IPS-20b (cell line): ENCODE measurements around the gene ALDH3A2.
A peak's percentile ranks its signal among the peaks of the same experiment; 100 is the strongest.
"Not testable (repeated sequence)": the region's sequence is repeated elsewhere in the genome, so short reads cannot be mapped to it uniquely, and the experiment has no call there.

Experiments
- H3K27ac ChIP-seq: one replicate; pipeline ENCODE4 v1.5.1; 2013; ENCODE audit warnings: low read length
- H3K27me3 ChIP-seq: 2 replicates; pipeline ENCODE4 v1.6.1; 2013; ENCODE audit warnings: mild to moderate bottlenecking, low read length, inconsistent platforms; ENCODE audit not compliant: insufficient read depth
- H3K36me3 ChIP-seq: 2 replicates; pipeline ENCODE4 v1.6.1; 2013; ENCODE audit warnings: low read depth, mild to moderate bottlenecking, inconsistent platforms, low read length, moderate library complexity; ENCODE audit not compliant: insufficient read depth
- H3K4me1 ChIP-seq: 2 replicates; pipeline ENCODE4 v1.6.1; 2013; ENCODE audit warnings: mild to moderate bottlenecking, control low read depth, inconsistent platforms, low read length, moderate library complexity; ENCODE audit not compliant: insufficient read depth
- H3K4me3 ChIP-seq: 2 replicates; pipeline ENCODE4 v1.5.1; 2013; ENCODE audit warnings: mild to moderate bottlenecking, low read length, inconsistent platforms
- H3K9ac ChIP-seq: 2 replicates; pipeline ENCODE4 v1.6.1; 2013; ENCODE audit warnings: low read depth, mild to moderate bottlenecking, inconsistent platforms, low read length, moderate library complexity
- H3K9me3 ChIP-seq: 2 replicates; pipeline ENCODE4 v1.6.1; 2013; ENCODE audit warnings: mild to moderate bottlenecking, low read depth, low read length, inconsistent platforms; ENCODE audit not compliant: insufficient read depth

The ALDH3A2 gene

GRCh38 chr17:19669680-19670079, 21.1 kb downstream of the ALDH3A2 start:
- not testable (repeated sequence) for H3K4me3 ChIP-seq, H3K27me3 ChIP-seq, H3K4me1 ChIP-seq, H3K27ac ChIP-seq, H3K9ac ChIP-seq, H3K9me3 ChIP-seq
- H3K36me3 ChIP-seq: peaks cover 50% of the 10 kb centered on the region

- no peak overlapping the region for H3K9ac ChIP-seq
- peaks cover 51% of the 10 kb centered on the region for H3K36me3 ChIP-seq
- H3K4me1 ChIP-seq: no peaks in the 10 kb centered on the region
- H3K9me3 ChIP-seq: peaks cover 10% of the 10 kb centered on the region
- H3K27me3 ChIP-seq: no peaks in the 10 kb centered on the region
- H3K4me3 ChIP-seq: no peak overlapping the region
- no peak overlapping the region for H3K27ac ChIP-seq
Observed at GRCh38 chr17:19670908-19671307, 22.4 kb downstream of the ALDH3A2 start.

- Histone ChIP-seq H3K36me3 (peaks cover 52% of the 10 kb centered on the region), H3K4me1 (no peaks in the 10 kb centered on the region), H3K27ac (no peak overlapping the region)
Observed at GRCh38 chr17:19671433-19671832, 22.9 kb downstream of the ALDH3A2 start.

GRCh38 chr17:19672009-19672750, 23.6 kb downstream of the ALDH3A2 start:
- Histone ChIP-seq H3K27ac (no peak overlapping the region), H3K36me3 (peaks cover 55% of the 10 kb centered on the region), H3K27me3 (no peaks in the 10 kb centered on the region), H3K9ac (no peak overlapping the region), H3K4me1 (no peaks in the 10 kb centered on the region), H3K9me3 (peaks cover 23% of the 10 kb centered on the region), H3K4me3 (no peak overlapping the region)

More at GRCh38 chr17:19671433-19671832, 22.9 kb downstream of the ALDH3A2 start:
- no peaks in the 10 kb centered on the region for H3K27me3 ChIP-seq
- H3K4me3 ChIP-seq: no peak overlapping the region
- H3K9ac ChIP-seq: no peak overlapping the region
- H3K9me3 ChIP-seq: peaks cover 15% of the 10 kb centered on the region

GRCh38 chr17:19673623-19674022, 25.1 kb downstream of the ALDH3A2 start:
- Histone ChIP-seq H3K36me3 (peaks cover 68% of the 10 kb centered on the region), H3K27ac (no peak overlapping the region), H3K27me3 (no peaks in the 10 kb centered on the region), H3K4me1 (no peaks in the 10 kb centered on the region), H3K9ac (no peak overlapping the region), H3K9me3 (peaks cover 37% of the 10 kb centered on the region), H3K4me3 (no peak overlapping the region)

- Histone ChIP-seq H3K27me3 (no peaks in the 10 kb centered on the region), H3K27ac (no peak overlapping the region), H3K9ac (no peak overlapping the region), H3K36me3 (peaks cover 64% of the 10 kb centered on the region), H3K9me3 (peaks cover 49% of the 10 kb centered on the region), H3K4me1 (no peaks in the 10 kb centered on the region), H3K4me3 (no peak overlapping the region; the same call in 1 of the 2 replicates)
Observed at GRCh38 chr17:19676896-19677295, 28.3 kb downstream of the ALDH3A2 start.

GRCh38 chr17:19677736-19678379, 29.3 kb downstream of the ALDH3A2 start:
- Histone ChIP-seq H3K9ac (no peak overlapping the region), H3K27me3 (no peaks in the 10 kb centered on the region), H3K4me3 (peak overlapping the region; percentile 14; the same call in 1 of the 2 replicates), H3K9me3 (peaks cover 53% of the 10 kb centered on the region), H3K27ac (no peak overlapping the region), H3K4me1 (no peaks in the 10 kb centered on the region), H3K36me3 (peaks cover 57% of the 10 kb centered on the region)

- Histone ChIP-seq H3K9me3 (peaks cover 53% of the 10 kb centered on the region), H3K9ac (no peak overlapping the region), H3K27me3 (no peaks in the 10 kb centered on the region), H3K36me3 (peaks cover 54% of the 10 kb centered on the region), H3K27ac (no peak overlapping the region), H3K4me1 (no peaks in the 10 kb centered on the region), H3K4me3 (no peak overlapping the region)
Observed at GRCh38 chr17:19678581-19679453, 30.3 kb downstream of the ALDH3A2 start.

- H3K27me3 ChIP-seq: no peaks in the 10 kb centered on the region
- no peak overlapping the region for H3K27ac ChIP-seq
- peaks cover 13% of the 10 kb centered on the region for H3K36me3 ChIP-seq
- no peaks in the 10 kb centered on the region for H3K4me1 ChIP-seq
- no peak overlapping the region for H3K4me3 ChIP-seq
- peaks cover 43% of the 10 kb centered on the region for H3K9me3 ChIP-seq
- no peak overlapping the region for H3K9ac ChIP-seq
Observed at GRCh38 chr17:19683117-19683516, 34.6 kb downstream of the ALDH3A2 start.

GRCh38 chr17:19684909-19685580, 36.5 kb downstream of the ALDH3A2 start:
- not testable (repeated sequence) for H3K9ac ChIP-seq, H3K27ac ChIP-seq, H3K27me3 ChIP-seq

GRCh38 chr17:19686400-19687090, 38.0 kb downstream of the ALDH3A2 start:
- no peak overlapping the region for H3K4me3 ChIP-seq

More at GRCh38 chr17:19684909-19685580, 36.5 kb downstream of the ALDH3A2 start:
- H3K9me3 ChIP-seq: peaks cover 41% of the 10 kb centered on the region
- H3K4me1 ChIP-seq, H3K36me3 ChIP-seq, H3K4me3 ChIP-seq: not testable (repeated sequence)

More at GRCh38 chr17:19686400-19687090, 38.0 kb downstream of the ALDH3A2 start:
- no peaks in the 10 kb centered on the region for H3K27me3 ChIP-seq
- H3K9me3 ChIP-seq: peaks cover 51% of the 10 kb centered on the region
- H3K4me1 ChIP-seq: no peaks in the 10 kb centered on the region
- H3K9ac ChIP-seq: no peak overlapping the region
- H3K36me3 ChIP-seq: no peaks in the 10 kb centered on the region; the same call in 1 of the 2 replicates
- H3K27ac ChIP-seq: no peak overlapping the region
